ENCODE data around the gene PWWP2B. TPM values are rescaled to one million over a fixed set of nuclear protein-coding genes. Genes with fewer than 3 reads are reported as not detected.
A peak's percentile ranks its signal among the peaks of the same experiment; 100 is the strongest.

PWWP2B gene
- total RNA-seq, 1 donor: 36.6 TPM

DNA sequence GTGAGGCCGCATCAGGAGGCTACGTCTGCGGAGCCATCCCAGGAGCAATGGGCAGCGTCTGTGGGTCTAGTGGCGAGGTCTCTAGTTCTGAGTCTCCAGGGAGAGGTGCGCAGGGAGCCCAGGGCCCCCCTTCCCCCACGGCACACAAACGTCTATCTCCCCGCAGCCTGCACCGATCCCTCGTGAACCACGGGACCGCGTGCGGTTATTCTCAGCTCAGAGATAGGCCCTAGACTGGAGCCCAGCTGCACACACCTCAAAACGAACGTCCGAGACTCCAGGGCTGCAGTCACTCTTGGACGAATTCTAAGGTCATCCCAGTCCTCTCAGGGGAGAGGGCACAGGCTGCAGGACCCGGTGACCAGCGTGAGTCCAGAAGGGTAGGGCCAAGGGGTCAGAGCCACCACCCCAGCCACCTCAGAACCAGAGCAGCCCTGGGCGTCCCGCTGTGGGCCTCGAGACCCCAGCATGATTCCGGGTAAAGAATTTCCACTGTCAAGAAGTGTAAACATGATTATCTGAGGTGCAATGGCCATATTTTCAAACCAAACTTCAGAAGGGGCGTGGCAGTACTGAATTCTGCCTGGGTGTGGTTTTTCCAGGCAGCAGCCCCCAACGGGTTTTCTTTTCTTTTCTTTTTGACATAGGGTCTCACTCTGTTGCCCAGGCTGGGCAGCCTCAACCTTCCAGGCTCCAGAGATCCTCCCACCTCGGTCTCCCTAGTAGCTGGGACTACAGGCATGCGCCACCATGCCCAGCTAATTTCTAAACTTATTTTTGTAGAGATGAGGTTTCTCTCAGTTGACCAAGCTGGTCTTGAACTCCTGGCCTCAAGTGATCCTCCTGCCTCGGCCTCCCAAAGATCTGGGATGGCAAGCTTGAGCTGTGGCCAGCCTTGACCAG is 57.5 kb downstream of the PWWP2B start:
- DNase-seq (ENCODE audit: low read depth in 2 of 3, low spot score in 2 of 3): no peak

DNA sequence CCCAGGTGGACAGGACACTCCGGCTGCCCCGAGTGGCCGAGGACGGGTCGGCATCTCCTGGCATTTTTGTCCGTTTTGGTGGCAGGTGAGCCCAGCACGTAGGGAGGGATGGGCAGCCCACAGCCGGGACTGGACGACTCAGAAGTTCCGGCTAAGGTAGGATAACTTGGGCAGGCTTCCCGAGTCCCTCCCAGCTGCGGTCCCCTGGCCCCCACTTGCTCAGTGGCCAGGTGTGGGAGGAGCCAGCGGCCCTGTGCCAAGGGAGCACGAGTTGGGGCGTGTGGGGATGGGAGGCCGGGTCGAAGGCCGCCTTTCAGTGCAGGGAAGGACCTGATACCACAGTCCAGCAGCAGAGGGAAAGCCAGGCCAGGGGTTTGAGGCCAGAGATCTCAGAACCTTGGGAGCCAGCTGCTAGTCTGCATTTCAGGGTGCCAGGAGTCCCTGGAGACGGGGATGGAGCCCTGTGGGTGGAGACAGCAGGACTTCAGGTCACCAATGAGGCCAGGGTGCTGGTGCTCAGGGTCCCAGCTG is 58.5 kb downstream of the PWWP2B start:
- no peak for DNase-seq (ENCODE audit: low read depth in 2 of 3, low spot score in 2 of 3)

DNA sequence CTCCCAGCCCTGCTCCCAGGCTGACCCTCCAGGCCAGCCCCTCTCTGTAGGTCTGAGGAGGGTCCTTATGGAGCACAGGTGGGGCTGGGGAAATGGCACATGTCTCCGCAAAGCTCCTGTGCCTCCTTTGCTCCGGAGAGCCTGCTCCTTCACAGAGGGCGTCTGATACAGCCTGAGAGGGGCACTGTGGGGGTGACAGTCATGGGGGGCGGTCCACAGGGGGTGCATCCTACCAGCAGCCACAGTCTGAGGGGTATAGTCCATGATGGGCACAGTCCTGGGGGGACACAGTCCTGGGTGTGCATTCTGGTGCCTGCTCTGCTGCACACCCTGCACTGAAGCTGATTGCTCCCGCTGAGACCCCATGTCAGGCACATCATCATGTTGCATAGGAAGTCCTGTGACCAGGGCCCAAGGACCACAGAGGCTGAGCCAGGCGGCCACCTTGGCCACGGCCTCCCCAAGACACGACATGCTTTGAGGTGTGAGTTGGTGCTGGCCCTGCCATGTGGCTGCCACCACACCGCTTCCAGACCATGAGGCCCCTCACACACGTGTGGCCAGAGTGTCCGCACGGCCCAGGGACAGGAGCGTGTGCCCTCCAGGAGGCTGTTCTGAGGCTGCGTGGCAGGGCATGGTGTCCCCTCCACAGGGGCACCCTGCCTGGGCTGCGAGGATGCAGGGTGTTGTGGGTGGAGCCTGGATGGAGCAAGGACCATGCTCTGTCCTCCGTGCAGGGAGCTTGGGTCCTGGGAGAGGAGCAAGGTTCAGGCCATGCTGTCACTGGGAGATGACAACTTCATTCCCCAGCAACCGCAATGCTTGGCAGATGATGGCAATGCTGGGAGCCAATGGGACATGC is 59.2 kb downstream of the PWWP2B start:
- no peak for DNase-seq (ENCODE audit: low read depth in 2 of 3, low spot score in 2 of 3)

DNA sequence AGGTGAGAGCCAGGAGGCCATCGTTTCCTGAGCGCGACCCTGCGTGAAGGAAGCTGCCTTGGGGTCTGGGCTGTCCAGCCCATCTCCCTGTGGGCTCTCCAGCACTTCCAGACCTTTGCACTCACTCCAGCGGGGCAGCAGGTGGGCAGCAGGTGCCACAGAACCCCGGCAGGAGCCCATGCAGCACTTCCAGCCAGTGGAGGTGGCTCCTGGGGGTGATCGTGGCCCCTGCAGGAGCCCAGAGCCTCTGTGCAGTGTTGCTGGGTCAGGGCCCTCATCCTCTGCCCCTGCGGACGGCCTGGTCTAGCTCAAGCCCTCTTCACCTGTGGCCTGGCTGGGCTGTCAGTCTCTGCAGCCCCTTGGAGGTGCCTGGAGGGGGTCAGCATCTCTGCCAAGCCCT is 59.9 kb downstream of the PWWP2B start:
- DNase-seq (ENCODE audit: low read depth in 2 of 3, low spot score in 2 of 3): no peak

DNA sequence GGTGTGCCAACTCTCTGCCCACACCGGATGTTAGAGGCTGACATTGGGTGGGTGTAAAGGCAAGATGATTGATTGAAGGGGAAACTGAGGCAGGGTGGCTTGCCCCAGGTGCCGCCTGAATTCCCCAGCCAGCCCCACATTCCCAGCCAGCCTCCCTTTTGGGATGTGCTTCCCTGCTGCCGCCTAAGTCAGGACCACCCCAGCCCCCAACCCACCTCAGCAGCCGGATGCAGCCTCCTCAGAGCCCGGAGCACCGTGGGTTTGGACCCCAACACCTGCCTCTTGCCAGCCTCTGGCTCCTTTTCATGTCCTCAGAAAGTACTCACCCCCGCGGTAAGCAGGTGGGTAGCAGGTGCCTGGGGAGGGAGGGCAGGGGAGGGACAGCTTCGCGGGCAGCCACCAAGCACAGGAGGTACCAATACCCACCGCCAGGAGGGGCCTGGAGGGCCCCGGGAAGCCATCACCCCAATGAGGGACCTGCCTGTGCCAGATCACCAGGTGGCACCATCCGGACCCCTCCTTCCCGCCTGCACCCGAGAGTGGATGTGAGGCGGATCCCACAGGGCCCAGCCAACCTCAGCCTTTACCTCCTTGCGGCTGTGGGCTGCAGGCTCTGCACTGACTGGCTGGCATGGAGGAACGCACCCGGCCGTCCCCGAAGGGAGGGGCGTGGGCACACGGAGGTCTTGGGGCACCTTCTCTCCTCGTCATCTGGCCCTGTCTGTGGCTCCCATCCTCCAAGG is 60.5 kb downstream of the PWWP2B start:
- DNase-seq (ENCODE audit: low read depth in 2 of 3, low spot score in 2 of 3): peak in 1 of 3 donors; percentile 17

DNA sequence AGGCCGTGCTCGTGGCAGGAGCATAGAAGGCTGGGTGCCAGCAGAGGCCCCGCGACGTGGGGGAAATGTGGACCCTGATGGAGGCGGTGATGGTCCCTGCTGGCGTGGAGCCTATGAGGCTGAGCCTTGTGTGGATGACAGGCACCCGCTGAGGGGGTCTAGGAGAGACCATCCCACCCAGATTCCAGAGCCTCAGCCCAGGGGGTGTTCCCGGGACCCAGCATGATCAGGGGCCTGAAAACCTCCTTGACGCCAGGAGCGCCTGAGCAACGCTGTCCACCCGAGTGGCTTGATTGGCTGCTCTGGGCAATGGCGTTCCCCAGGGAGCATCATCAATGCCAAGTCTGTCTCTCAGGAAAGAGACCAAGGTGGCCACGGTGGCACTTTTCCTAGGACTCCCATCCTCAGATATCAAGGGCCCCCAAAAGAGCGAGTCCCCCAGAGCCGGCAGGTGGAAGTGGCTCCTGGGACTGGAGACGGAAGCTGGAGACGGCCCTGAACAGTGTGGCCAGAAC is 61.1 kb downstream of the PWWP2B start:
- DNase-seq (ENCODE audit: low read depth in 2 of 3, low spot score in 2 of 3): no peak

DNA sequence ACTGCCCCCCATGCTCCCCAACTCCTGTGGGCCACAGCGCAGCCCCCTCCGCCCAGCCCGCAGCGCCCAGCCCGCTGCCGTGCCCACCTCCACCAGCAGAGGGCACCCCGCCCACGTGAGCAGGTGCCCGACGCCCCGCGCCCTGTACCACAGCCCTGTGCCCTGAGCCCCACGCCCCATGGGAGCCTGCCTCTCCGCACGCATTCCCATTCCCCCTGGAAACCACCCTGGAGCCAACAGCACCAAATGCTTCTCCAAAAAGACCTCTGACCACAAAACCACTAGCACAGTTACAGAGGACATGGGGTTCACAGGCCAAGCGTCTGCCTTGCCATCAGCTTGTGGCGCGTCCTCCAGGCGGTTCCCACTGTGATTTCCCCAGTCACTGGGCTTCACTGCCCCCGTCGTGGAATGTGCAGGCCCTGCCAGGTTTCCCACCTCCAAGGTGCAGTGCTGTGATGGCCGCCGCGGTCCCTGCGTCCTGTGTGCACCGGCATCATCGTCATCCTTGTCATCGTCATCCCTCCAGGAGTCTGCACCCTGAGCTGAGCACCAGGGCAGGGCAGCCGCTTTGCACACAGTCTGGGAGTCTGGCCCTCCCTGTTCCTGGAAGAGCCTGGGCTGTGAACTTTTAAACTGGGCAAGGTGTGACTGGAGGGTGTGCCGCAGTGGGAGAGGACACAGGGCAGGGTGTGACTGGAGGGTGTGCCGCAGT is 61.7 kb downstream of the PWWP2B start:
- peak in 2 of 3 donors; percentile 54 to 63 for DNase-seq (ENCODE audit: low read depth in 2 of 3, low spot score in 2 of 3)

DNA sequence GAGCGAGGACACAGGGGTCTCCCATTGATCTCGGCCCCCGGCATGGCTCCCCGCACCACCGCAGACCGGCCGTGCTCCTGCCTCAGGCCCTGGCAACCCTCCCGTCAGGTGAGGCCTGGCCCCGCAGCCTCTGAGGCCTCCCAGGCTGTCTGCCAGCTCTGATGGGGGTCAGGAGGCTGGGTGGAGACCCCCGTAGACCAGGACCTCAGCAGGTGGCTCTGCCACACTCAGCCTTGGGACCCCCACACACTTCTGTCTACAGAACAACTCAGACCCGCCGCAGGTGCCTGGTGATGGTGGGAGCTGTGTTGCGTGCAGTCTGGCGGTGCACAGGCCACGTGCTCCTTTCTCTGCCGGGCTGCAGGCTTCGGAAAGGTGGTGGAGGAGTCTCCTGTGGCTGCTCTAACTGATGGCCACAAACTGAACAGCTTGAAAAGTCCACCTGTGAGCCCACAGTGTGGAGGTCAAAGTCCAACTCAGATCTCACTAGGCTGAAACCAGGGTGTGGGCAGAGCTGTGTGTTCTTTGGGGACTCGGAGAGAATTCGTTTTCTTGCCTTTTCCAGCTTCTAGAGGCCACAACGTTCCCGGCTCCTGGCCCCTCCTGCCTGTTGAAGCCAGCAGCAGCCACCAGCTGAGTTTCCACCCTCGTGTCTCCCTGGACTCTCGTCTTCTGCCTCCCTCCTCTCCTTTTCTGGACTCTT is 62.5 kb downstream of the PWWP2B start:
- DNase-seq (ENCODE audit: low read depth in 2 of 3, low spot score in 2 of 3): no peak

DNA sequence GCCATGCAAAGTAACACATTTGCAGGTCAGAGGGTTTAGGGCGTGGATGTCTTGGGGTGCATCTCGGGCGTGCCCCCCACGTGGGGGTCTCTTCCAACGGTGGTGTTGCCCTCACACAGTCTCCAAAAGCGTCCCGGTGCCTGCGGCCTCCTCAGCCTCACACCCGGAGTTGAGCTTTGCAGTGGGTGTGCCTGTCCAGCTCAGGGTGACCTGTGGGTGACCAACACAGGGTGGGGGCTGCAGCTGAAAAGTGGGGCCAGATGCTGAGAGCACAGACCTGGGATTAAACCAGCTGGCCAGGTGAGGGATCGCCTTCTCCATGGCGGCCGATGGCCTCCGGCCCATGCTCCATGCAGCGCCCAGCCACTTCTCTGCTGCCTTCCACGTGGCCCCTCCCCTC is 63.1 kb downstream of the PWWP2B start:
- DNase-seq (ENCODE audit: low read depth in 2 of 3, low spot score in 2 of 3): no peak

DNA sequence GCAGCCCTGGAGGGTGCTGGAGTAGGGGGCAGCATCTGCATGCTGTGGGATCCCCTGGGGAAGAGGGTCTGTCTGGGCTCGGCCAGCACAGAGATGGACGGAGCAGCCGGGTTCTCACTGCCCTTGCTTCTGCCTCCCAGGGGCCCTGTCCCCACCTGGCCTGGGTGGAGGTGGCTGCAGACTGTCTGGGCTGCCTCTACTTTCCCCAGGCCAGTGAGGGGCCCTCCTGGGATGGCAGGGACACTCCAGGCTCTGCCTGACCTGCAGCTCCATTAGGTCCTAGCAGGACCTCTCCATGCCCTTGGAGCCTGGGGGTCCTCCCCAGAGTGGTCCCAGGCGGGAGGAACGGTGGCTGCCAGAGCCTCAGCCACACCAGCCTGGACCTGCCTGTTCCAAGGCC is 63.7 kb downstream of the PWWP2B start:
- DNase-seq (ENCODE audit: low read depth in 2 of 3, low spot score in 2 of 3): no peak

DNA sequence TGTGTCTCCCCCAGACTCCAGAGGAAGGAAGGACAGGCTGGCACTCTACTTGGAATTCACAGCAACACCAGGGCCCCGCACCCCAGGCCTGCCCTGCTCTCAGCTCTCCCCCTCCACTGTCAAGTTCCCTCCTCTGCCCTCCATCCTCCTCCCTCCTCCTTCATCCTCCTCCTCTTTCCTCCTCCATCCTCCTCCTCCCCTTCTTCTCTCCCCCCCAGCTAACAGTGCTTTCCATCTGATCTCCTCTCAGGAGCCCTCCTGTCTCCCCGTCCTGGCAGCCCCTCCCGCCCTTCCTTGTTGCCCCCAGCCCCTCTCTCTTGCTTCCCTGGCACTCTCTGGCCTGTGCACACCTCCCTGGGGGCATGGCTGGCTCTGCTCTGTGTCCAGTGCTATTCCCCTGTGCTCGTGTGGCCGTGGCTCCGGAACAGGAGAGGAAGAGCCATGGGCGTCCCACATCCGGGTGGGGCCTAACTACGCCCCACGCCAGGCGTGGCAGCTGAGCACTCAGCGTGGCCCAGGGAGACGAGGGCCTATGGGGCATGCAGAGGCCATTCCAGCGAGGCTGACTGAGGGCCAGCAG is 64.2 kb downstream of the PWWP2B start:
- no peak for DNase-seq (ENCODE audit: low read depth in 2 of 3, low spot score in 2 of 3)

DNA sequence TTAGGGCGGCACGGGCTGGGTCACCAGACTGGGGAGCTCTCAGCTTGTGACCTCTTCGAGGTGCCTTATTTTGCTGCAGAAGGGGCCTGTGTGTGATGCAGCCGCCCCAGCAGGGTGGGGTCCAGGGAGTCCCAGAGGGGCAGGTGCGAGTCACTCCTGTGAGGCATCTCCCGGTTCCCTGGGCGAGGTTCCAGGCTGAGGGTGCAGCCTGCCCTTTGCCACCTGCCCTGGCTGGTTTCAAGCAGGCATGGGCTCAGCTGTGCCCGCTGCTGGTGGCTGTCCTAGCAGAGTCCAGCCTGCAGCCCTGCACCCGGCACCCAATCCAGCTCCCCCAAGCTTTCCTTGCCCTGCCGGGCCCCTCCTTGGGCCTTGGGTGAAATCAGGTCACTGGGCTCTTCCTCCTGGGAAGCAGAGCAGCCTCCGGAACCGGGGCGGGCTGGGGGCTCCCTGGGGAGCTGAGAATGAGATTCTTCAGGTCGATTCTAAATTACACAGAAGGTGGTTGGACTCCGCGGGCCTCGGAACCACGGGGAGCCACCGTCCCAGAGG is 64.8 kb downstream of the PWWP2B start:
- DNase-seq (ENCODE audit: low read depth in 2 of 3, low spot score in 2 of 3): no peak

DNA sequence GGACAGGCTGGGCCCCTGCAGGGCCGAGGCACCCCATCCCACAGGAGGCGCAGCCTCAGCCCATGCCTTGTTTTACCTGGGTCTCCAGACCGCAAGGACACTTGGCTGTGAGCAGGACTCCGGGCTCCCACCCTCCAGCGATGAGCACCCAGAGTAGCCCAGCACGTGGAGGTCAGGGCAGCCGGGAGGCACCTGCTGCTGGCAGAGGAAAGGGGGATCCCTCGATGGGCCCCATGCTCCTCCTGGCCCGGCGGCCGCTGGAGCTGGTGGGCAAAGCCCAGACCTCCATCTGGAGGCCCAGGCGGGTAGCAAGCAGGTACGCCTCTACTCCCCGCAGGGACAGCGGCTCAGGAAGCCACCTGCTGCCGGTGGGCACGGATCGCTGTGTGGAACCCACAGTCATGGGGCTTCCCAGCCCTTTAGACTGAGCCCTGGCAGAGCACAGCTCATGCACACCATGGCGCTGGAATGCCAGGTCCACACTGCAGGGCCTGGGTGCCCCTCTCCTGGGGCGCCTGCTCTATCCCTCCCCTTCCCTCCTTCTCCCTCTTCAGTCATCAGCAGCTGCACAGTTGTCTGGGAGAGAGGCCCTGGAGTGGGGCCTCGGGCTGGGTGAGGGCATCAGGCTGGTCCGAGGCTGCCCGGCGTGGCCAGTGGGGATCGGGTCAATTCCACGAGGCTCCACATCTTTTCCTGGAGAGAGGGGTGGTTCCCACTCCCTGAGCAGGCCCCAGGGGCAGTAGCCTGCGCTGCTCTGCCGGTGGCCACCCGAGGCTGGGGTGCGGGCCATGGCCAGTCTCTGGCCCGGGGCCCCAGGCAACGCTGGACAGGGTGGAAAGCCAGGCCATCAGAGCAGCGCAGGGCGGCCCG is 65.7 kb downstream of the PWWP2B start:
- no peak for DNase-seq (ENCODE audit: low read depth in 2 of 3, low spot score in 2 of 3)

DNA sequence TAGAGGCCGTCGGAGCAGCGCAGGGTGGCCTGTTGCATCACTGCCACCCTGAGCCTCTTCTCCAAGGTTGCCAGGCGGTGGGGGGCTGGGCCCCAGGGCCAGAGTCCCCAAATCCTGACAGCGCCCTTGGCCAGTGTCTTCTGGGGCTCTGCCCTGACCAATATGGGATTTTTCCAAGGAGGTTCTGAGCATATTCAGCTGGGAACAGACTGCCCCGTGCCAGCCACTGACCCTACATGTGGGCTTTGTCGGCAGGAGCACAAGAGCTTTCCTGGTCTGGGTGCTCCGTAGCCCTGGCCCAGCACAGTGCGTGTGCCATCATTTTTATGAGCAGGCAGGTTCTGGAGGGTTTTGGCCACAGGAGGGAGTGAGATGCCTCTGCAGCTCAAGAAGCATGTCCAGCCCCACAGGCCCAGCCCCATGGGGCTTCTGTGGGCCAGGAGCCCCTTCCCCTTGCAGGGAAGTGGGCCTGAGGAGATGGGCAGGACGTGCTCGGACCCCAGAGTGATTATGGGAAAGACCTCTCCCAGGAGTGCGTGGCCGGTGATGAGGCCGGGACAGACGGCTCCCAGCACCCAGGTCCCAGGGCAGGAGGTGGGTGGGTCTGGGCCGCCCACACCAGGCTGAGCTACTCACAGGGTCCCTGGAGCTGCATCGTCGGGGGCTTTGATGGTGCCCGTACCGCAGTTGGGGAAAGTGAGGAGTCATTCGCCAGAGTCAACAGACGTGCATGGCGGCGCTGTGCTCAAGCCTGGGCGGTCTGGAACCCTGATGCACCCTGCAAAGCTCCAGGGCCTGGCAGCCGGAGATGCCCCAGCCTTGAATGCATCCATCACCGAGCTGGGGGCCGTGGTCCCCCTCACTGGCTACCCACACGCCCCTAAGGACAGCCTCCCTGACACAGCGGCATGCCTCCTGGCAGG is 66.6 kb downstream of the PWWP2B start:
- no peak for DNase-seq (ENCODE audit: low read depth in 2 of 3, low spot score in 2 of 3)

DNA sequence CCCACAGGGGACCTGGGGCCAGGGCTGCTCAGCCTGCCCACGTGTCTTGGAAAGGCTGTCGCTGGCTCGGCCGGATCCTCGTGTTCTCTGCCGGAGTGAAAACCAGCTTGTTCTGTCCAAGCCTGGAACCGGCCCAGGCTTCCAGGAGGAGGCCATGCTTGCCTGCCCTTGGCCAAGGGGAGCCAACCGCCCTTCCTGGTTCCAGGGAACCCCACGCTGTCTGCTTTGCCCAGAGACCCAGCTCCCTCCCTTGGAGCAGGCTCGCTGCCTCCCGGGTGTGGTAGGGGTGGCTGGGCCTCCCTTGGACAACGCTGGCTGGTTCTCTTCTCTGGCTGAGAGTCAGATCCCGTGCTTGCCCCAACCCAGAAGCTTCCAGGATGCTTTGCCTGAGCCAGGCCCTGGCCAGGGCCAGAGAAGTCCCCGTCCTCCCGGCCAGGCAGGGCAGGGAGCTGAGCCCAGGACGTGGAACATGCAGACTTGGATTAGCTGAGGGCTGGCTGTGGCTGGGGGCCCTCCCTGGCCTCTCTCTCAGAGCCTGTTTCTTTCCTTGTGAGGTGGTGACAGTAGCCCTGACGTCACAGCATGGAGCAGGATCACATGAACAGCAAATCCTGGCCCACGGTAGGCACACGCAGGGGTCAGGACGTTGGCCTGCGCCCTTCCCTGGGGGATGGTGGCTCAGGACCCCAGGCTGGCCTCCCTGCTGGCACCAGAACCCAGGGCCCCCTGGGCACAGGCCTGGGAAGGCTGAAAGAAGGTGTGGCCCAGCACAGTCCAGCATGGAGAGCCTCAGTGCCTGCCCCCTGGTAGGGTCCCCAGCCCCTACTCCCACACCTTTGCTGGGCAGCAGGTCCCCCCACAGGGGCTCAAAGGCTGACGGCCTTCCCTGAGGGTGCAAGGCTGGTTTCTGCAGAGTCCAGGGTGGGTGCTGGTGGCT is 67.5 kb downstream of the PWWP2B start:
- DNase-seq (ENCODE audit: low read depth in 2 of 3, low spot score in 2 of 3): no peak
